Left ventricle myocardium inferior (tissue), 1 donor: ENCODE data around the gene SP140. TPM values are rescaled to one million over a fixed set of nuclear protein-coding genes. Genes with fewer than 3 reads are reported as not detected.

Experiments
- DNase-seq: peaks from one replicate; pipeline ENCODE4 v3.0.0-alpha.2; 2020
- H3K27ac ChIP-seq: fragments of 200-600 bp; replicated peaks from 2 replicates; pipeline ENCODE4 v1.8.0; 2021
- H3K27me3 ChIP-seq: fragments of 200-600 bp; 2 replicates; pipeline ENCODE4 v1.8.0; 2021; ENCODE audit warnings: low read depth
- H3K36me3 ChIP-seq: fragments of 200-600 bp; 2 replicates; pipeline ENCODE4 v1.8.0; 2021
- H3K4me1 ChIP-seq: fragments of 200-600 bp; 2 replicates; pipeline ENCODE4 v1.8.0; 2021
- H3K4me3 ChIP-seq: fragments of 200-600 bp; 2 replicates; pipeline ENCODE4 v1.8.0; 2021; ENCODE audit warnings: mild to moderate bottlenecking, moderate library complexity
- H3K9me3 ChIP-seq: fragments of 200-600 bp; replicated peaks from 2 replicates; pipeline ENCODE4 v1.8.0; 2021
- intact Hi-C: fragments of 100-400 bp; cut with micrococcal nuclease; formaldehyde crosslinking; loops from one replicate; pipeline ENCODE4 v1.11.0; 2022
- total RNA-seq: library from RNA; stranded (reverse); fragmentation: NEBNext Ultra II Directional; extraction: Animal tissue kit (Norgen Biotek cat#: 25700); gene quantifications from one replicate; pipeline ENCODE4 v1.2.1, GENCODE V29; 2021
- TF ChIP-seq, protein P1 (sequence below): fragments of 200-600 bp; IDR thresholded peaks from 2 replicates; pipeline ENCODE4 v1.8.0; 2021; ENCODE audit warnings: antibody characterized with exemption, mild to moderate bottlenecking, borderline replicate concordance
- donor health status: DM: no; HTN: yes; CAD: no; lungs with severe emphysema.

Gene SP140
- total RNA-seq, 1 donor from 2014 or later: 1.3 TPM

DNA sequence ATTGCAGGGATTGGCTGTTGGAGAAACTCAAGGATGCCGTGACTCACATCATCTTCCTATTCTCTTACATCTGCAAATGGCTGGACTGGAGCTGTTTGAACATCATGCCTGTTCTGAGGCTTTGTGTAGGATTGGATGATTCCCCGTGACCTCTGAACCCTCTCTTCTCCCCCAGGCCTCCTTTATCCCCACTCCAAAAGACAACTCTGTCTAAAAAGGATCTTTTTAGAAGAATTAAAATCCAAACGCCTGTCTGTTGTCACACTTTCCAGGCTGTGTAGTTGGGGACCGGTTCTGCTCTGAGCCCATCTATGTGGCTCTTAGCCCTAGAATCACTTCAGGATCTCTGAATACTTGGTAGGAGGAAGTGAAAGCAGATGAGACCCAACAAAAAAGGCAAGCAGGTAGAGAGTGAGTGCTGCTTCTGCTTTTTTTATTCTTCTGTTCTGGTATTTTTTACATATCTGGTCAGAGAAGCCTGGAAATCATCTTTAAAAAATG is 565 bp downstream of the SP140 start:
- peak overlapping the region; percentile 39 for H3K27ac ChIP-seq
- no peaks in the 10 kb centered on the region for H3K4me1 ChIP-seq
- peak overlapping the region; percentile 32 for H3K4me3 ChIP-seq
- peaks cover 15% of the 10 kb centered on the region for H3K9me3 ChIP-seq
- intact Hi-C loops: no loop called here
- H3K27me3 ChIP-seq: no peaks in the 10 kb centered on the region
- TF ChIP-seq, protein P1, sequence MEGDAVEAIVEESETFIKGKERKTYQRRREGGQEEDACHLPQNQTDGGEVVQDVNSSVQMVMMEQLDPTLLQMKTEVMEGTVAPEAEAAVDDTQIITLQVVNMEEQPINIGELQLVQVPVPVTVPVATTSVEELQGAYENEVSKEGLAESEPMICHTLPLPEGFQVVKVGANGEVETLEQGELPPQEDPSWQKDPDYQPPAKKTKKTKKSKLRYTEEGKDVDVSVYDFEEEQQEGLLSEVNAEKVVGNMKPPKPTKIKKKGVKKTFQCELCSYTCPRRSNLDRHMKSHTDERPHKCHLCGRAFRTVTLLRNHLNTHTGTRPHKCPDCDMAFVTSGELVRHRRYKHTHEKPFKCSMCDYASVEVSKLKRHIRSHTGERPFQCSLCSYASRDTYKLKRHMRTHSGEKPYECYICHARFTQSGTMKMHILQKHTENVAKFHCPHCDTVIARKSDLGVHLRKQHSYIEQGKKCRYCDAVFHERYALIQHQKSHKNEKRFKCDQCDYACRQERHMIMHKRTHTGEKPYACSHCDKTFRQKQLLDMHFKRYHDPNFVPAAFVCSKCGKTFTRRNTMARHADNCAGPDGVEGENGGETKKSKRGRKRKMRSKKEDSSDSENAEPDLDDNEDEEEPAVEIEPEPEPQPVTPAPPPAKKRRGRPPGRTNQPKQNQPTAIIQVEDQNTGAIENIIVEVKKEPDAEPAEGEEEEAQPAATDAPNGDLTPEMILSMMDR: no peak
- DNase-seq: no peak
- H3K36me3 ChIP-seq: no peaks in the 10 kb centered on the region

DNA sequence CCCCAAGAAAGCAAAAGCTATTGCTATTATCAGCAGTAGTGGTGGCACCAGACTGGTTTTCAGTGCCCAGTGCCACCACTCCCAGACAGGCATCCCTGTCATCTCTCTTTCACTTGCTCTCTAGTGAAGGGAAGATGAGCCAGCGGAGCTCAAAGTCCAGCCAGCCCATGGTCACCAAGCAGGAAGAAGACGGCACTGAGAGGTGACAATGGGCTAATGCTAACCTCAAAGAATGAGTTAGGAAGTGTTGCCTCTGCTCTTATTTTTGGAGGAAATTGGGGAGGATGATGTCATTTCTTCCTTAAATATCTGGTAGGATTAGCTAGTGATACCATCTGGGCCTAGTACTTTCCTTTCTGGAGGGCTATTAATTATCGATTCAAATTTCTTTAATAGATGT is 1.7 kb downstream of the SP140 start:
- Histone ChIP-seq H3K9me3 (peaks cover 26% of the 10 kb centered on the region), H3K27ac (no peak overlapping the region), H3K27me3 (no peaks in the 10 kb centered on the region), H3K4me3 (no peak overlapping the region), H3K36me3 (no peaks in the 10 kb centered on the region), H3K4me1 (no peaks in the 10 kb centered on the region)
- TF ChIP-seq, protein P1: no peak
- no peak for DNase-seq
- intact Hi-C loops: no loop called here

DNA sequence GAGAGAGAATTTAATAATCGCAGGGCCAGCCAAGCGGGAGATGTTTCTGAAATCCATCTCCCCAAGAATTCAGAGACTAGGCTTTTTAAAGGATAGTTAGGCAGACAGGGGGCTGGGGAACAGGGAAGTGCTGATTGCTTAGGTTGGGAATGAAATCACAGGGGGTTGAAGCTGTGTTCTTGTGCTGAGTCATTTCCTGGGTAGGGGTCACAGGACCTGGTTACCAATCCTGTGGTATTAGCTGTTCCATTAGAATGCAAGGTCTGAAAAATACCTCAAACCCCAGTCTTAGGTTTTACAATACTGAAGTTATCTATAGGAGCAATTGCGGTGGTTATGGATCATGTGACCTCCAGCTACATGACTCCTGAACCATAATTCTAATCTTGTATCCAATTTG is 4.6 kb downstream of the SP140 start:
- TF ChIP-seq, protein P1: no peak
- Histone ChIP-seq H3K27me3 (no peaks in the 10 kb centered on the region), H3K9me3 (peaks cover 26% of the 10 kb centered on the region), H3K36me3 (no peaks in the 10 kb centered on the region), H3K4me1 (no peaks in the 10 kb centered on the region), H3K27ac (no peak overlapping the region), H3K4me3 (no peak overlapping the region)
- no peak for DNase-seq
- intact Hi-C loops: no loop called here

DNA sequence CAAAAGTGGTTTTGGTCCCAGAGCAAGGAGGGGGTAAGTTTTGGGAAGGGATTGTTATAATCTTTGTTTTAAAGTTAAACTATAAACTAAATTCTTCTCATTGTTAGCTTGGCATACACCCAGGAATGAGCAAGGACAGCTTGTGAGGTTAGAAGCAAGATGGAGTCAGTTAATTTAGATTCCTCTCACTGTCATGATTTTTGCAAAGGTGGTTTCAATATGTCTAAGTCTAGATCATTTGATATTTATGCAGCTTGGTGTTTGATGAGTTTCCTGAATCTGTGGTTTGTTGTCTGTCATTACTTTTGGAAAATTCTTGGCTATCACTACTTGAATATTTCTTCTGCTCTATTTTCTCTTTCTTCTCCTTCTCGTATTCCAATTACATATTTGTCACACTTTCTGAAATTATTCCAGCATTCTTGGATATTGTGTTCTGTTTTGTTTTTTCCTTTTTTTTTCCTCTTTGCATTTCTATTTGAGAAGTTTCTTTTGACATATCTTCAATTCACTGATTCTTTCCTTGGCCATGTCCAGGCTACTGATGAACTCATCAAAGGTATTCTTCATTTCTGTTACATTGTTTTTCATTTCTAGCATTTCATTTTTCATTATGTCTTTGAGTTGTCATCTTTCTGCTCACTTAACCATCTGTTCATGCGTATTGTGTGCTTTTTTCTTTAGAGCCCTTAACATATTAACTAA is 5.1 kb downstream of the SP140 start:
- no peak overlapping the region for H3K4me3 ChIP-seq
- intact Hi-C loops: no loop called here
- H3K27ac ChIP-seq: no peak overlapping the region
- H3K4me1 ChIP-seq: no peaks in the 10 kb centered on the region
- no peak for DNase-seq
- TF ChIP-seq, protein P1: no peak
- H3K36me3 ChIP-seq: no peaks in the 10 kb centered on the region
- no peaks in the 10 kb centered on the region for H3K27me3 ChIP-seq
- H3K9me3 ChIP-seq: peaks cover 26% of the 10 kb centered on the region

DNA sequence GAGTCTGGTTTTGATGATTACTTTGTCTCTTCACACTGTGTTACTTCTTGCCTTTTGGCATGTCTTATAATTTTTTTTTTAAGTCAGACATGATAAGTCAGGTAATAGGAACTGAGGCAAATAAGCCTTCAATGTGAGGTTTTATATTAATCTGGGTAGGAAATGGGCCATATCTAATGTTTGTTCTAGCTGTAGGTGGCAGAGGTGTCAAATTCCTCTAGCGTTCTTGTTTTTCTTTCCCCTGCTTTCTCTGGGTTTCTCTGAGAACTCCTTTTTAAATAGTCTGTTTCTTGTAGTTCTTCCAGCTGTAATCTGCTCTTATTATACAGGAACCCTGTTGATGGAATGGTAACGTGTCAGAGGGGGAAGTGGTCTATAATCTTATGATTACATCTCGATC is 5.7 kb downstream of the SP140 start:
- no peaks in the 10 kb centered on the region for H3K36me3 ChIP-seq
- no peak for DNase-seq
- intact Hi-C loops: no loop called here
- TF ChIP-seq, protein P1: no peak
- H3K27ac ChIP-seq: no peak overlapping the region
- H3K9me3 ChIP-seq: peaks cover 26% of the 10 kb centered on the region
- H3K27me3 ChIP-seq: no peaks in the 10 kb centered on the region
- H3K4me1 ChIP-seq: no peaks in the 10 kb centered on the region
- H3K4me3 ChIP-seq: no peak overlapping the region
